Measurements from ENCODE around the gene PTCH2. TPM values are rescaled to one million over a fixed set of nuclear protein-coding genes. Genes with fewer than 3 reads are reported as not detected.
"Not testable (repeated sequence)": the region's sequence is repeated elsewhere in the genome, so short reads cannot be mapped to it uniquely, and the experiment has no call there.

PTCH2 gene
- total RNA-seq, 2 donors from 2014 or later: 0.58 to 0.59 TPM

DNA sequence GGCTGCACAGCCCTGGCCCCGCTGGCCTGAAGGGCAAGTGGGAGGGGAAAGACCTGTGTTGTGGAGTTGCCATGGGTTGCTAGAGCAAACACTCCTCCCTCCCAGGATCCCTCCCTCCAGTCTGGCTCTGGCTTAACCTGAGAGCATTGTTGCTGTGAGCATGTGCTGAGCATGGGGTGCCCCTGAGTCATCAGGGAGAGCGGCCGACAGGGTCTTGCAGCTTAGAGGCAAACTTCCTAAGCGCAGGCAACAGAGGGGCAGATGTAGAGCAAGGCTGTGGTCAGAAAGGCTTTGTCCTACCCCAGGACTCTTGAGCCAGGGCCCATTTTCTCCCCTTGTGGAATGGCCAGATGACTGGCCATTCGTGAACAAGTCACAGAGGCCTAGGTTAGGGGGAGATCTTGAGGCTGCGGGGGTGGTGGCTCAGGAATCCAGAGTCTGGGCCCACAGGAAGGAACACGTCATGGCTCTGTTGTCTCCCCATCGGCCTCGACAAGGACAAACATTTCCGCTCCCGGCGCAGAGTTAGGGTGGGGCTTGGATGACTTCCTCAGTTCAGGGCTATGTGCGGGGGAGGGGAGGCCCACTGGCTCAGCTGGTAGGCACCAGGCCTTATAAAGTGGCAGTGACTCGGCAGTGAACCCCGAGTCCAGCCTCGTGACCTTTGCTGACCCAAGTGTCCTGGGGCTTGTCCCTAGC, 35.5 kb downstream of the PTCH2 start:
- peak; percentile 98 for DNase-seq
- intact Hi-C loops (cut with DNase I): no loop called here
- ATAC-seq: peak; percentile 82 to 83

- ATAC-seq (no peak), DNase-seq (no peak)
- intact Hi-C loops (cut with DNase I): no loop called here
Observed at GRCh38 chr1:44806704-44807363, 36.2 kb downstream of the PTCH2 start, which contains the start of gene DYNLT4. TSS of gene DYNLT4 (minus strand) at chr1:44807351. CDS start at chr1:44806668, 683 bp downstream.

DNA sequence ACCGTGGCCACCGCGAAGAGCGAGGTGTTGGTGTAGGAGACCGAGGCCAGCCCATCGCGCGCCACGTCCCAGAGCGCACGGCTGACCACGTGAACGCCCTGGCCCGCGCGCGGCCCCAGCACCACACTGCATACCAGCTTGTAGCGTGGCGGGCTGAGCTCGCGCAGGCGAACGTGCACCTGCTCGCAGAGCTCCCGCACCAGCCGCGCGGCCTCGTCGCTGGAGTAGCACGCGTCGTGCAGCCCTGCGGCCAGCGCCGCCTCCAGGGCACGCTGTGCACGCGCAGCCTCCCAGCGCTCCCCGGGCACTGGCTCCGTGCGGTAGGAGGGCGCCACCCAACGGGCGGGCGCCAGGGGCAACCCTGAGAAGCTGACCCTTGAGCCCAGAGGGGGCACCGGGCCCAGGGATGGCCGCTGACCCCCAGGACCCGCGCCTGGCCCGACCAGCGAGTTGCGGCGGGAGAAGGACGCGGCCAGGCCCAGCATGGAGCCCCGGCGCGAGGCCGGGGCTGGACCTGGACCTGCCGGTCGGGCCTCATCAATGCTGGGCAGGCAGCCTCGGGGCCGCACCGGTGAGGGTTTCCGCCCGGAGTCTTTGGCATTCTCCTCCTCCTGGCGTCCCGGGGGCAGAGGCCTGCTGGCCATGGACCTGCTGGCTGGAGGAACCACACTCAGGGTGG, 36.9 kb downstream of the PTCH2 start:
- intact Hi-C loops (cut with DNase I): no loop called here
- ATAC-seq: no peak
- no peak for DNase-seq

DNA sequence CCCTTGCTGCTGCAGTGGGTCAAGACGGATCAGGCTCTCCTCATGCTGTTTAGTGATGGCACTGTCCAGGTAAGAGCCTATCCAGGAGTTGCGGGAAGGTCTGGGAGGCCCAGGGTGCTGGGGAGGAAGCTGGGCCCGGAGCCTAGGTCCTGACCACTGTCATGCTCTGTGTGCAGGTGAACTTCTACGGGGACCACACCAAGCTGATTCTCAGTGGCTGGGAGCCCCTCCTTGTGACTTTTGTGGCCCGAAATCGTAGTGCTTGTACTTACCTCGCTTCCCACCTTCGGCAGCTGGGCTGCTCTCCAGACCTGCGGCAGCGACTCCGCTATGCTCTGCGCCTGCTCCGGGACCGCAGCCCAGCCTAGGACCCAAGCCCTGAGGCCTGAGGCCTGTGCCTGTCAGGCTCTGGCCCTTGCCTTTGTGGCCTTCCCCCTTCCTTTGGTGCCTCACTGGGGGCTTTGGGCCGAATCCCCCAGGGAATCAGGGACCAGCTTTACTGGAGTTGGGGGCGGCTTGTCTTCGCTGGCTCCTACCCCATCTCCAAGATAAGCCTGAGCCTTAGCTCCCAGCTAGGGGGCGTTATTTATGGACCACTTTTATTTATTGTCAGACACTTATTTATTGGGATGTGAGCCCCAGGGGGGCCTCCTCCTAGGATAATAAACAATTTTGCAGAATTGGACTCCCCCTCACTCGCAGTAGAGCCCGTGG, 37.6 kb downstream of the PTCH2 start:
- intact Hi-C loops (cut with DNase I): no loop called here
- DNase-seq (no peak), ATAC-seq (no peak)

- DNase-seq (no peak), ATAC-seq (no peak)
- intact Hi-C loops (cut with DNase I): no loop called here
Observed at GRCh38 chr1:44803312-44804095, 39.5 kb downstream of the PTCH2 start.

DNA sequence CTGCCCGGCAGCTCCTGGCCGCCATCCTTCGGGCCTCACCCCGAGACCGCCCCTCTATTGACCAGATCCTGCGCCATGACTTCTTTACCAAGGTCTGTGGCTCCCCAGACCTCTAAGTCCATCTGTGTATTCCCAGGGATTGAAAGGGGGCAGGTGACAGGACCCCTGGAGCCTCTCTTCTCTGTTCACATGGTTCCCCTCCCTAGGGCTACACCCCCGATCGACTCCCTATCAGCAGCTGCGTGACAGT, 40.1 kb downstream of the PTCH2 start:
- intact Hi-C loops (cut with DNase I): no loop called here
- DNase-seq (no peak), ATAC-seq (no peak)

GRCh38 chr1:44802306-44803061, 40.6 kb downstream of the PTCH2 start:
- no peak for ATAC-seq
- DNase-seq: no peak
- intact Hi-C loops (cut with DNase I): no loop called here

GRCh38 chr1:44801491-44802305, 41.4 kb downstream of the PTCH2 start:
- intact Hi-C loops (cut with DNase I): no loop called here
- DNase-seq (no peak), ATAC-seq (no peak)

DNA sequence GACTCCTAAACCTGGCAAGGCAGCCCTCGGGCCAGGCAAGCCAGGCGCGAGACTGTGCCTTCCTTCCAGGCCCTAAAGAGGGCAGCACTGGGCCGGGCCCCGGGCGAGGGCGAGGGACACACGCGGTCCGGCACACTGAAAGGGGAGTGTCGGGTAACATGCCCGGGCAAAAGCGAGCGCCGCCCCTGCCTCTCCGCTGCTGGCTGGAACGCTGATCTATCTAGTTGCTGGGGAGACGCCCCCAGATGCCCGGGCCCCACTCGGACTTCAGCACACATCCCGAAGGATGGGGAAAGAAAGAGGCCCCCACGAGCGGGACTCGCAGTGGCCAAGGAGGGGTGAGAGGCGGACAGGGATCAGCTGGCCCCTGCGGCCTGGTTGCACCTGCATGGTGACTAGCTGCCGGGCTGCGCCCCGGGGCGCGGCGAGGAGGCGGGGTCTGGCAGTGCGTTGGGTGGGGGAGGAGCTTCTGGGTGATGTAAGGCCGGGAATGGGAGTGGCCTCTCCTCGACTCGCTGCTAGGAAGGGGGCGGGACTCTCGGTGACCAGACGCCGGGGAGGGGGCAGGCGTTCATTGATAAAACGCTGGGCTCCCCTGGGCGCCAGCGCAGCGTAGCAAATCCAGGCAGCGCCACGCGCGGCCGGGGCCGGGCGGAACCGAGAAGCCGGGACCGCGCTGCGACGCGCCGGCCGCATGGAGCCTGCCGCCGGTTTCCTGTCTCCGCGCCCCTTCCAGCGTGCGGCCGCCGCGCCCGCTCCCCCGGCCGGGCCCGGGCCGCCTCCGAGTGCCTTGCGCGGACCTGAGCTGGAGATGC, 43.1 kb downstream of the PTCH2 start, which contains the start of gene PLK3:
PLK3 (plus strand) TSS at position 608 of the 815 bp plus-strand sequence; CDS start at position 695, 87 bp downstream.
- intact Hi-C loops (cut with DNase I): no loop called here

DNA sequence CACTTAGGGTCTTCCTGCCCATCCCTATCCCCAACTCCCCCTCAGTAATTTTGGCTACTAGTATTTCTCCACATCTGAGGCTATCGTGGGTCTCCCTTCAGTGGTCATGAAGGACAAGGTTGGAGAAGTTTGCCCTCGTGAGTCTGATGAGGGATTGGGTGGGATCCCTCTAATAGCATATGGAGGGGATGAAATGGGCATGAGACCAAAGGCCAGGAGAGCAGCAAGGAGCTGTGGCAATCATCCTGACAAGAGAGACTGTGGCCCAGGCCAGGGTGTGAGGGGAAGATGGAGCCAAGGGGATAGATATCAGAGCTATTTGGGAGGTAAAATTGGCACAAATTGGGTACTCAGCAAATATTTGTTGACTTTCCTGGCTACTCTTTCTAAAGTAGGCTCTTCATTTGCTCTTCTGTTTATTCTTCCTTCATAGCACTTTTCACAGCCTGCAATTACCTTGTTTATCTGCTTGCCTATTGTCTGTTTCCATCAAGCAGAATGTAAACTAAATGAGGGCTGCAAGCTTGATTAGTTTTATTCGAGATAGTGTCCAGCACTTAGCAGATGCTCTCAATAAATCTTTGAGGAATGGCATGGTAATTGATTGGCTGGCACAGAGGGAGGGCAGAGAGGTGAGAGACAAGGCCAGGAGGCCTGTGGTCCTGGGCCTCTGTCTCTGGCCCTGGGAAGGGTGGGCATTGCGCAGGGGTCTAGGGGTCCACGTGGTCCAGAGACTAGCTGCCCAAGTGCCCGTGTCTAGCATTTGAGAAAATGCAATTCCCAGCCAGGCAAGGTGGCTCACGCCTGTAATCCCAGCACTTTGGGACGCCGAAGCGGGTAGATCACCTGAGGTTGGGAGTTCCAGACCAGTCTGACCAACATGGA, 44.3 kb downstream of the PTCH2 start:
- DNase-seq (peak; percentile 30), ATAC-seq (no peak)
- intact Hi-C loops (cut with DNase I): no loop called here

More for the DNA sequence above, 43.1 kb downstream of the PTCH2 start, which contains the start of gene PLK3:
- peak; percentile 96 for ATAC-seq
- DNase-seq: peak; percentile 98

GRCh38 chr1:44797886-44798285, 45.2 kb downstream of the PTCH2 start:
- intact Hi-C loops (cut with DNase I); DNase-seq; ATAC-seq: not testable (repeated sequence)

GRCh38 chr1:44792736-44793502, 50.1 kb downstream of the PTCH2 start:
- intact Hi-C loops (cut with DNase I): no loop called here
- DNase-seq (no peak), ATAC-seq (peak in 1 of 2 donors; percentile 72)

GRCh38 chr1:44790968-44791801, 51.9 kb downstream of the PTCH2 start:
- intact Hi-C loops (cut with DNase I): no loop called here
- DNase-seq (no peak), ATAC-seq (no peak)
